SU-DHL-6 (cell line): ENCODE data around the gene SYNDIG1.

Experiments used
- EZH2phosphoT487 ChIP-seq: fragments of 200-600 bp; sonication (generic), shearing (Covaris generic); conservative IDR thresholded peaks from 2 replicates; pipeline ENCODE4 v1.6.1; 2018; ENCODE audit warnings: mild to moderate bottlenecking, antibody characterized with exemption, low read length, moderate library complexity, mixed read lengths
- TF ChIP-seq, protein P1 (sequence below): fragments of 200-600 bp; sonication (generic); IDR thresholded peaks from one replicate; pipeline ENCODE4 v1.5.1; 2017; ENCODE audit warnings: antibody characterized with exemption, mild to moderate bottlenecking, low read length, moderate library complexity; ENCODE audit not compliant: insufficient read depth, poor library complexity, severe bottlenecking

DNA sequence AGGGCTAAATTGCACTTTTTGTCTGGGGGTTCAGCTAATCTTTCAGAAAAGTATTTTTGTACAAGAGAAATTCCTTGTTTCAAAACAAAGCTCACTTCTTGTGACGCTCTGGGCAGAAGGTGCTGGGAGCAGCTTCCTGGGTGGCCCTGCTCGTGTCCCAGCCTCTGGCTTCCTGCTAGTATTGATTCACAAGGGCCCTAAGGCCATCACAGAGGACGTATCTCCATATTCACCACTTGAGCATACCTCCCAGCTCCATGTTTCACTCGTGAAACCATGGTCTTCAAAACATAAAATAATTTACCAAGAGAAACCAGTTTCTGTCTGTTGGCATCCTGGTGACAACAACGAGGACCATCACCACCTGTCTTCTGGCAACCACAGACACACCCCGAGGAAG, 49.1 kb downstream of the SYNDIG1 start:
- TF ChIP-seq, protein P1, sequence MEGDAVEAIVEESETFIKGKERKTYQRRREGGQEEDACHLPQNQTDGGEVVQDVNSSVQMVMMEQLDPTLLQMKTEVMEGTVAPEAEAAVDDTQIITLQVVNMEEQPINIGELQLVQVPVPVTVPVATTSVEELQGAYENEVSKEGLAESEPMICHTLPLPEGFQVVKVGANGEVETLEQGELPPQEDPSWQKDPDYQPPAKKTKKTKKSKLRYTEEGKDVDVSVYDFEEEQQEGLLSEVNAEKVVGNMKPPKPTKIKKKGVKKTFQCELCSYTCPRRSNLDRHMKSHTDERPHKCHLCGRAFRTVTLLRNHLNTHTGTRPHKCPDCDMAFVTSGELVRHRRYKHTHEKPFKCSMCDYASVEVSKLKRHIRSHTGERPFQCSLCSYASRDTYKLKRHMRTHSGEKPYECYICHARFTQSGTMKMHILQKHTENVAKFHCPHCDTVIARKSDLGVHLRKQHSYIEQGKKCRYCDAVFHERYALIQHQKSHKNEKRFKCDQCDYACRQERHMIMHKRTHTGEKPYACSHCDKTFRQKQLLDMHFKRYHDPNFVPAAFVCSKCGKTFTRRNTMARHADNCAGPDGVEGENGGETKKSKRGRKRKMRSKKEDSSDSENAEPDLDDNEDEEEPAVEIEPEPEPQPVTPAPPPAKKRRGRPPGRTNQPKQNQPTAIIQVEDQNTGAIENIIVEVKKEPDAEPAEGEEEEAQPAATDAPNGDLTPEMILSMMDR = no peak
- TF ChIP-seq EZH2phosphoT487 = no peak
